Raji (cell line): ENCODE data around the gene TNFRSF21.

Experiments
- POLR2A ChIP-seq: IDR thresholded peaks from 2 replicates; pipeline ENCODE4 v1.6.1; 2011; ENCODE audit warnings: low read depth, low read length, control low read depth; ENCODE audit not compliant: insufficient read depth

Gene TNFRSF21

GRCh38 chr6:47309291-47310130 lies at the start of gene TNFRSF21:
Gene TNFRSF21 (minus strand): TSS chr6:47309905. CDS start chr6:47309511, 394 bp downstream.
- TF ChIP-seq POLR2A: peak; percentile 38; the same call in 1 of the 2 replicates

GRCh38 chr6:47358440-47359225 lies 48.9 kb upstream of the TNFRSF21 start:
- no peak for TF ChIP-seq POLR2A

GRCh38 chr6:47357827-47358226 lies 48.1 kb upstream of the TNFRSF21 start:
- no peak for TF ChIP-seq POLR2A

- no peak for TF ChIP-seq POLR2A
These were observed 45.8 kb upstream of the TNFRSF21 start for GRCh38 chr6:47355496-47355895.

- TF ChIP-seq POLR2A: no peak
These were observed 44.2 kb upstream of the TNFRSF21 start for GRCh38 chr6:47353871-47354270.

- no peak for TF ChIP-seq POLR2A
These were observed 43.3 kb upstream of the TNFRSF21 start for GRCh38 chr6:47352966-47353365.

GRCh38 chr6:47352194-47352920 lies 42.7 kb upstream of the TNFRSF21 start:
- no peak for TF ChIP-seq POLR2A

- TF ChIP-seq POLR2A: no peak
These were observed 41.9 kb upstream of the TNFRSF21 start for GRCh38 chr6:47351621-47352020.

- TF ChIP-seq POLR2A: no peak
These were observed 40.2 kb upstream of the TNFRSF21 start for GRCh38 chr6:47349931-47350330.

GRCh38 chr6:47348316-47348863 lies 38.7 kb upstream of the TNFRSF21 start:
- TF ChIP-seq POLR2A: no peak

GRCh38 chr6:47345761-47346160 lies 36.1 kb upstream of the TNFRSF21 start:
- no peak for TF ChIP-seq POLR2A

- TF ChIP-seq POLR2A: no peak
These were observed 34.3 kb upstream of the TNFRSF21 start for GRCh38 chr6:47344022-47344421.

- TF ChIP-seq POLR2A: no peak
These were observed 33.9 kb upstream of the TNFRSF21 start for GRCh38 chr6:47343600-47343999.

GRCh38 chr6:47342824-47343223 lies 33.1 kb upstream of the TNFRSF21 start:
- TF ChIP-seq POLR2A: no peak

- no peak for TF ChIP-seq POLR2A
These were observed 27.8 kb upstream of the TNFRSF21 start for GRCh38 chr6:47337519-47337918.

GRCh38 chr6:47336334-47336733 lies 26.6 kb upstream of the TNFRSF21 start:
- TF ChIP-seq POLR2A: no peak

- TF ChIP-seq POLR2A: no peak
These were observed 25.8 kb upstream of the TNFRSF21 start for GRCh38 chr6:47335466-47335865.
